Measurements from ENCODE around the gene LDLRAD3. TPM values are rescaled to one million over a fixed set of nuclear protein-coding genes. Genes with fewer than 3 reads are reported as not detected.
A peak's percentile ranks its signal among the peaks of the same experiment; 100 is the strongest.

The LDLRAD3 gene
- total and polyA plus RNA-seq, 7 donors, result 5.9 to 20.7 (median 12.1) TPM

DNA sequence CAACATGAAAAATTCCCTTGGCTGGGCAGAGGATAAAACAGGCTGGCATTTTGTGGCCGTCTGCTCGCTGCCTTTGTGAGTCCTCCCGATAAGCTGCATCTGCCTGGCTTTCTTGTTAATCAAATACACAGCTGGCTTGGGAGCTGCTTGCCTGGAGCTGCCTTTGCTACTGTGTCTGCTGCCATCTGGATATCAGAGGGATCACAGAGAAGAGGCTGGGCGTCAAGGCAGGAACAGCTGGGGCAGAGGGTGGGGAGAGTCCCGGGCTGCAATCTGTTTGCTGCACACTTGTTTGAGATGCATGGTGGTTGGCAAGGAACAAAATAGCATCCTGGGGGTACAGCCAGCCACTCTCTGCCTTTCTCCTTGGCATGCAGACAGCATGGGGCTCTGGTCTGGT, 309.4 kb downstream of the LDLRAD3 start:
- DNase-seq (no peak), ATAC-seq (no peak)
- Histone ChIP-seq H3K4me3 (no peak overlapping the region), H3K36me3 (ENCODE audit: insufficient read depth in 1 of 2, low read depth in 1 of 2) (no peaks in the 10 kb centered on the region), H3K27ac (no peak overlapping the region), H3K4me1 (no peaks in the 10 kb centered on the region), H3K27me3 (ENCODE audit: insufficient read depth in 3 of 3, low read length in 2 of 3) (peaks cover 0 to 3% (median 0%) of the 10 kb centered on the region in 3 donors), H3K9me3 (peaks cover 9% of the 10 kb centered on the region)
- intact Hi-C loops (cut with DNase I), result no loop called here
- TF ChIP-seq, protein P1, sequence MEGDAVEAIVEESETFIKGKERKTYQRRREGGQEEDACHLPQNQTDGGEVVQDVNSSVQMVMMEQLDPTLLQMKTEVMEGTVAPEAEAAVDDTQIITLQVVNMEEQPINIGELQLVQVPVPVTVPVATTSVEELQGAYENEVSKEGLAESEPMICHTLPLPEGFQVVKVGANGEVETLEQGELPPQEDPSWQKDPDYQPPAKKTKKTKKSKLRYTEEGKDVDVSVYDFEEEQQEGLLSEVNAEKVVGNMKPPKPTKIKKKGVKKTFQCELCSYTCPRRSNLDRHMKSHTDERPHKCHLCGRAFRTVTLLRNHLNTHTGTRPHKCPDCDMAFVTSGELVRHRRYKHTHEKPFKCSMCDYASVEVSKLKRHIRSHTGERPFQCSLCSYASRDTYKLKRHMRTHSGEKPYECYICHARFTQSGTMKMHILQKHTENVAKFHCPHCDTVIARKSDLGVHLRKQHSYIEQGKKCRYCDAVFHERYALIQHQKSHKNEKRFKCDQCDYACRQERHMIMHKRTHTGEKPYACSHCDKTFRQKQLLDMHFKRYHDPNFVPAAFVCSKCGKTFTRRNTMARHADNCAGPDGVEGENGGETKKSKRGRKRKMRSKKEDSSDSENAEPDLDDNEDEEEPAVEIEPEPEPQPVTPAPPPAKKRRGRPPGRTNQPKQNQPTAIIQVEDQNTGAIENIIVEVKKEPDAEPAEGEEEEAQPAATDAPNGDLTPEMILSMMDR (IDR thresholded peaks at IDR 0.05), result no peak
- 34 to 38% (median 37%) methylated on average over 5 of the region's 5 CpGs for WGBS, 3 donors

DNA sequence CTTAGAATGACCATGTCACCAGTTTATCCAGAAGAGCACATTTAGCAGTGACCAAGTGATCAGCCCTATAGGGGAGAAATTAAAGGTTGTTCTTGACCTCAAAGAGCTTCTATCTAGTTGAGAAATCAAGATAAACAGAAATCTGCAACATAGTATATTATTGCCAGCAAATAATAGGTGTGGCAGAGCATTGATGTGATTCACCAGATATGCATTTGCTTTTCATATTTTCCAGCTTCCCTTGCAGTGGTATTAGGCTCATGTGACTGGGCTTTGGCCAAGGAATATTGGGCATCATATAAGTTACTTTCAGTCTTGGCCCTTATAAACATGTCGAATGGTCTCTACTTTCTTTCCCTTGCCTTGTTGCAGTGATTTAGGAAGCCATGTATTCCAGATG, 310.9 kb downstream of the LDLRAD3 start:
- Histone ChIP-seq H3K27me3 (ENCODE audit: insufficient read depth in 3 of 3, low read length in 2 of 3) (peaks cover 0 to 3% (median 0%) of the 10 kb centered on the region in 3 donors), H3K4me3 (no peak overlapping the region), H3K4me1 (no peaks in the 10 kb centered on the region), H3K9me3 (peaks cover 9% of the 10 kb centered on the region), H3K27ac (no peak overlapping the region), H3K36me3 (ENCODE audit: insufficient read depth in 1 of 2, low read depth in 1 of 2) (no peaks in the 10 kb centered on the region)
- ATAC-seq (no peak), DNase-seq (no peak)
- TF ChIP-seq, protein P1 (IDR thresholded peaks at IDR 0.05), result no peak
- intact Hi-C loops (cut with DNase I), result loop anchor here in 1 of 2 donors (5.0 kb wide), 2 partner anchors 117 to 432 kb away; no protein-coding TSS in a partner anchor
- 69 to 77% (median 76%) methylated on average over 1 of the region's 1 CpG for WGBS, 3 donors

DNA sequence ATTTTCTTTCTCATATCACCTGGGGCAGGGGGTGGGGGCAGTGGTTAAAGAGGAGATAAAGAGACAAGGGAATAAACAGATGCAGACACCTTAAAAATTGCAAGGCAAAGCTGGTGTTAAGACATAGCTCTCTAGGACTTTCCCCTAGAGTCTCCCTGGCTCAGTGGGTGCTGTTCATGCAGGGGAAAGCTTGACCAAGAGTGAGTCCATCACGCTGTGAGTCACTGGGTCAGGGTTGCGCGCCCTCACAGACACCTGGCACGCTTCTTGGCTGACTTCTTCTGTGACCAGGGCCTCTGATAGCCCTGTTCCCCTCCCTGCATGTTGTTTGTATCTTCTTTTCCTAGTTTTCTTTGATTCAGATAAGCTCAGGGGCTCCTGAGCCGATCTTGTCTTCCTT, 313.5 kb downstream of the LDLRAD3 start:
- Histone ChIP-seq H3K9me3 (peaks cover 4% of the 10 kb centered on the region), H3K27me3 (ENCODE audit: insufficient read depth in 3 of 3, low read length in 2 of 3) (no peaks in the 10 kb centered on the region), H3K4me1 (no peaks in the 10 kb centered on the region), H3K27ac (no peak overlapping the region), H3K4me3 (no peak overlapping the region), H3K36me3 (ENCODE audit: insufficient read depth in 1 of 2, low read depth in 1 of 2) (no peaks in the 10 kb centered on the region)
- intact Hi-C loops (cut with DNase I), result loop anchor here in 1 of 2 donors (5.0 kb wide), 2 partner anchors 120 to 435 kb away; no protein-coding TSS in a partner anchor
- DNase-seq (no peak), ATAC-seq (no peak)
- TF ChIP-seq, protein P1 (IDR thresholded peaks at IDR 0.05), result no peak
- WGBS, 3 donors, result 65 to 83% (median 78%) methylated on average over 5 of the region's 5 CpGs

DNA sequence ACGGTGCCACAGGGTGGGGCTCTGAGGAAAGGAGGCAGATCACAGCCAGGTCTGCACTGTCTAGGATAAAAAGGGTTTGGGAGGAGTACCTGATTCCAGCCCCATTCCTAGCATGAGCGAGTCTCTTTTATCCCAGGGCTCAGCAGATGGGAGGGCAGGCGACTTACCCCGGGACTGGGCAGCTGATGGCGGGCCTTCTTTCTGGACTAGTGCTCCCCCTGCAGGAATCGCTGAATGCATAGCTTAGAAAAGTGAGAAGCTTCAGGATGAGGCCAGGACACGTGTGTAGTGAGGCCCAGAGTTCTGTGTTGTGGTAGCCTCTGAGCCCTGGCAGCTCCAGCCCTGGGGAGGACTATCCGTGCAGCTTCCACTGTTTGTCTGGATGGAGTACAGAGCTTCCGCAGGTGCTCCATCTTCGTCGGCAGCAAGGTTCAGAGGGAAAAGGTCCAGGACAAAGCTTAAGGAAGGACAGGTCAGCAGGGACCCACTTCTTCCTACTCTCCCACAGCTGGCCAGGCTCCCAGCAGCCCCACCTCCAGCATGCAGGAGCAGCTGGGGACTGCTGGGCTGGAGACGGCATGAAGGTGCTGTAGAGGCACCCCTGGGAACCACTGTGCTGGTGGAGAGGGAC, 315.0 kb downstream of the LDLRAD3 start:
- Histone ChIP-seq H3K9me3 (peaks cover 4% of the 10 kb centered on the region), H3K4me1 (no peaks in the 10 kb centered on the region), H3K36me3 (ENCODE audit: insufficient read depth in 1 of 2, low read depth in 1 of 2) (no peaks in the 10 kb centered on the region), H3K27me3 (ENCODE audit: insufficient read depth in 3 of 3, low read length in 2 of 3) (no peaks in the 10 kb centered on the region), H3K27ac (no peak overlapping the region), H3K4me3 (no peak overlapping the region)
- intact Hi-C loops (cut with DNase I), result loop anchor here in 1 of 2 donors (2.0 to 5.0 kb wide), 3 partner anchors 122 to 642 kb away; no protein-coding TSS in a partner anchor
- ATAC-seq (peak; percentile 86 to 95 (median 88)), DNase-seq (peak; percentile 49 to 69)
- 38 to 42% (median 39%) methylated on average over 12 of the region's 12 CpGs for WGBS, 3 donors
- TF ChIP-seq, protein P1 (IDR thresholded peaks at IDR 0.05), result peak; percentile 53

Data from psoas muscle (tissue), 8 donors.